ENCODE data around the gene GPR89B. TPM values are rescaled to one million over a fixed set of nuclear protein-coding genes. Genes with fewer than 3 reads are reported as not detected.

GPR89B gene
- total and polyA plus RNA-seq, 12 donors = 4.9 to 10.7 (median 6.6) TPM

DNA sequence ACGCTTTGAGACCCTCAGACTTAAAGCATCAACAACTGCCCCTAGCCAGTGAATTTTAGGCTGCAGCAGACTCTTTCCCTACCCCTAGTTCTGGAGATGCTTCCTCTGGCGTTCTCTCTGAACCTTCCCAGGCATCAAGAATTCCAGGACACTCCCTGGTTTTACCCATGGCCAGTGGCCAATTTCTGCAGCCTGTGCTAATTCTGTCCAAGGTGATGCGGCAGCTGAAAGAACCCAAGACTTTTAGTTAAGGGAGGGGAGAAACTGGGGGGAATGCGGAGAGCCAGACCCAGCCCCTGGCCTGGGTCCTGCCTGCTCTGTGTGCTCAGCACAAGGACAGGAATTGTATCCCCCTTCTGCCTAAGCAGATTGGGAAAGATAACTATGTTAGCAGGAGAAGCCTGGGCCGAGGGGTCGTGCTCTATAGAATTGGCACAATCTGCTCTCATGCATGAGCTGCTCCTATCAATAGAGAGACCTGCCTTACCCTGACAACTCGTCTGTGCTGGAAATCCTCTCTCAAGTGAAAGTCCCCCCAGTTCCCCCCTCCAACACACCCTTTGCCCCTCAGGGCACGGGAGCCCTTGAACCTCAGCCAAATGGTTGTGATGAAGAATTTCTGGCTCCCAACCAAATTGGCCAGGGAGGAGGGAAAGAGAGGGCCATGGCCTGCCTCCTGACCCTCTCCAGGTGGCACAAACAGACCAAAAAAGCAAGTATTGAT lies 31.0 kb upstream of the GPR89B start:
- Histone ChIP-seq H3K27me3 (peaks cover 0 to 7% (median 0%) of the 10 kb centered on the region in 7 donors), H3K4me1 (peaks cover 0 to 10% (median 4%) of the 10 kb centered on the region in 9 donors), H3K27ac (no peak overlapping the region), H3K9me3 (no peaks in the 10 kb centered on the region), H3K4me3 (no peak overlapping the region), H3K36me3 (no peaks in the 10 kb centered on the region)
- WGBS, 2 donors = 33 to 41% methylated on average over 8 of the region's 8 CpGs
- DNase-seq (no peak), ATAC-seq (peak in 5 of 8 donors; percentile 10 to 49 (median 34))
- TF ChIP-seq, protein P1, sequence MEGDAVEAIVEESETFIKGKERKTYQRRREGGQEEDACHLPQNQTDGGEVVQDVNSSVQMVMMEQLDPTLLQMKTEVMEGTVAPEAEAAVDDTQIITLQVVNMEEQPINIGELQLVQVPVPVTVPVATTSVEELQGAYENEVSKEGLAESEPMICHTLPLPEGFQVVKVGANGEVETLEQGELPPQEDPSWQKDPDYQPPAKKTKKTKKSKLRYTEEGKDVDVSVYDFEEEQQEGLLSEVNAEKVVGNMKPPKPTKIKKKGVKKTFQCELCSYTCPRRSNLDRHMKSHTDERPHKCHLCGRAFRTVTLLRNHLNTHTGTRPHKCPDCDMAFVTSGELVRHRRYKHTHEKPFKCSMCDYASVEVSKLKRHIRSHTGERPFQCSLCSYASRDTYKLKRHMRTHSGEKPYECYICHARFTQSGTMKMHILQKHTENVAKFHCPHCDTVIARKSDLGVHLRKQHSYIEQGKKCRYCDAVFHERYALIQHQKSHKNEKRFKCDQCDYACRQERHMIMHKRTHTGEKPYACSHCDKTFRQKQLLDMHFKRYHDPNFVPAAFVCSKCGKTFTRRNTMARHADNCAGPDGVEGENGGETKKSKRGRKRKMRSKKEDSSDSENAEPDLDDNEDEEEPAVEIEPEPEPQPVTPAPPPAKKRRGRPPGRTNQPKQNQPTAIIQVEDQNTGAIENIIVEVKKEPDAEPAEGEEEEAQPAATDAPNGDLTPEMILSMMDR (IDR thresholded peaks at IDR 0.05) = no peak
- intact Hi-C loops (cut with DNase I) = loop anchor here in 8 of 10 donors (10.0 kb wide), 3 partner anchors 252 to 622 kb away; no protein-coding TSS in a partner anchor

DNA sequence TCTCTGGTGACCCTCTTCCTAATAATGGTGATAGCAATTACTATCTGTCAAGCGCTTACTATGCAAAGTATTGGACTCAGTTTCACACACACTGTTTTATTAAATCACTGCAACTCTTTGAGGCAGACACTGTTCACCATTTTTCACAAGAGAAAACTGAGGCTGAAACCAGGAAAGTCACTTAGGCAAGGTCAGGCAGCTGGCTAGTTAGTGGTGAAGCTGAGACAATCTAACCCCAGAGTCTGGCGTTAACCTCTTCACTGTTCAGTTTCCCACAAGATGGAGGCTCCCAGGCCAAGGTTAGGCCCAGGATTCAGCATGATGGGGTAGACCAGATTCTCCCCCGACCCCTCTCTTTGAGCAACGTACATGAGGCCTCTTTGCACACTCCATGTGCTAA lies 30.4 kb upstream of the GPR89B start:
- Histone ChIP-seq H3K27ac (no peak overlapping the region), H3K36me3 (no peaks in the 10 kb centered on the region), H3K9me3 (no peaks in the 10 kb centered on the region), H3K27me3 (peaks cover 0 to 7% (median 0%) of the 10 kb centered on the region in 7 donors), H3K4me3 (no peak overlapping the region), H3K4me1 (peaks cover 0 to 7% (median 0%) of the 10 kb centered on the region in 9 donors)
- no peak for ATAC-seq
- TF ChIP-seq, protein P1 (IDR thresholded peaks at IDR 0.05) = no peak
- intact Hi-C loops (cut with DNase I) = loop anchor here in 8 of 10 donors (10.0 kb wide), 3 partner anchors 253 to 623 kb away; no protein-coding TSS in a partner anchor
- 84 to 91% methylated on average over 4 of the region's 4 CpGs for WGBS, 2 donors
- DNase-seq = no peak

DNA sequence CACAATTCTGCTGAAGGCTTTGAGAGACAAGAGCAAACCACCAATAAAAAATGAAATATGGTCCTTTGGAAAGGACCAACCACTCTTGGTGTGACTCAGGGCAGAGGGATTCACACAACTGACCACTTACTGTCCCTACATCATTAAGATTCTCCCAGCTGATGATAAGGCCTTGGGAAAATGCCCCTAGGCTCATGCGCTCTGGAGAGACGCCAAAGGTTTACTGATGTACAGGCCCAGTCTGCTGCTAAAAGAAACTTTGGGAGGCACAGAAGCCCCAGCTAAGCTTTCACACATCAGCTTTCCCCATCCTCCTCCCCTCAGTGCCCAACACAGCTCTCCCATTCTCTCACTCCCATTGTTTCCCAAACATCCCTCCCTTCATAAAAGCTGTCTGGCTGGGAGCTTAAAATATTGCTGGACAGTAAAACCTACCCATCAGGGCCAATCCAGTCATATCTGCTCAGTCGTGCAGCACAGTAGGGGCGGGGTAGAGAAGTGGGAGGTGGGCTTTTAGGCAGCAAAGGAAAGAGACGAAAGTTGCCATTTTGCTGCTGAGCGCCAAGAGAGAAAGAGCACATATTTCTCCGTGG lies 25.9 kb upstream of the GPR89B start, which contains the start of gene GJA8:
Gene GJA8 (plus strand): TSS at position 543 of the 593 bp plus-strand sequence. CDS start 5,161 bp downstream, outside the sequence.
- TF ChIP-seq, protein P1 (IDR thresholded peaks at IDR 0.05) = no peak
- ATAC-seq = no peak

DNA sequence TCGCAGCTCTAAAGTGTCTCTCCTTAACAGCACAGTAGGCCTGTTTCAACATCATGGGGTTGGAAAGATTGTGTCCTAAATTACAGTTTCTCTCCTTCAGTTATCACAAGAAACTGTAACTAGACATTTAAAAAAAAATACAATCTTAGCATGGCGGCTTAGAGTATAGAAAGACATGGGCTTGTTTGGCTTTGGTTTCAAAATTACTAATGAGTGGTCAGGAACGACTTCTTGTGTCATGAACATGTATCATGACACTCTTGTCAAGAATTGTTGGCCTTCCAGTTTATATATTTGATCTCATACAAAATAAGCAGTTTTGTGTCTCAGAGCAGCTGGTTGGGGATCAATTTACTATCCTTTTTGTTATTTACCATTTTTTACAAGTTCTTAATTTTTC lies 23.5 kb upstream of the GPR89B start:
- no peaks in the 10 kb centered on the region for H3K4me1 ChIP-seq
- WGBS, 2 donors = 79 to 84% methylated on average over 3 of the region's 3 CpGs

More for the DNA sequence above, 25.9 kb upstream of the GPR89B start, which contains the start of gene GJA8:
- intact Hi-C loops (cut with DNase I) = no loop called here
- Histone ChIP-seq H3K4me3 (no peak within 1 kb of the TSS), H3K36me3 (no peaks in the 10 kb centered on the region), H3K27me3 (no peaks in the 10 kb centered on the region), H3K27ac (no peak within 1 kb of the TSS), H3K4me1 (peaks cover 0 to 3% (median 0%) of the 10 kb centered on the region in 9 donors), H3K9me3 (no peaks in the 10 kb centered on the region)
- whole genome bisulfite sequencing, 2 donors = 80 to 82% methylated on average over 7 of the region's 7 CpGs
- DNase-seq = no peak

More for the DNA sequence above, 23.5 kb upstream of the GPR89B start:
- Histone ChIP-seq H3K36me3 (no peaks in the 10 kb centered on the region), H3K9me3 (no peaks in the 10 kb centered on the region), H3K27me3 (peaks cover 0 to 8% (median 0%) of the 10 kb centered on the region in 7 donors), H3K27ac (no peak overlapping the region), H3K4me3 (no peak overlapping the region)
- no peak for ATAC-seq
- no peak for DNase-seq
- intact Hi-C loops (cut with DNase I) = no loop called here
- TF ChIP-seq, protein P1 (IDR thresholded peaks at IDR 0.05) = no peak

Data from heart right ventricle (tissue), 16 donors.